Stimulated activated CD8-positive, alpha-beta memory T cell treated with anti-CD3 and anti-CD28 coated beads, Interleukin-7, amount 100 ng/mL, for 1 hour (primary cell): ENCODE measurements around the gene GAA.
"Not testable (repeated sequence)": the region's sequence is repeated elsewhere in the genome, so short reads cannot be mapped to it uniquely, and the experiment has no call there.

Experiments used
- DNase-seq, 2 donors: peaks; one replicate each; pipeline ENCODE4 v3.0.0-alpha.2; 2020; ENCODE audit warnings: low read depth in 2 of 2

Gene GAA

GRCh38 chr17:80083136-80083661 lies 18.2 kb upstream of the GAA start:
- no peak for DNase-seq

GRCh38 chr17:80084773-80085172 lies 16.6 kb upstream of the GAA start:
- DNase-seq: no peak

GRCh38 chr17:80086081-80086480 lies 15.3 kb upstream of the GAA start:
- DNase-seq: no peak

GRCh38 chr17:80086616-80087015 lies 14.8 kb upstream of the GAA start:
- DNase-seq: no peak

- DNase-seq: no peak
Measured at GRCh38 chr17:80087346-80088265, 13.8 kb upstream of the GAA start.

- DNase-seq: no peak
Measured at GRCh38 chr17:80089762-80090161, 11.6 kb upstream of the GAA start.

GRCh38 chr17:80090164-80090563 lies 11.2 kb upstream of the GAA start:
- DNase-seq: not testable (repeated sequence)

- DNase-seq: no peak
Measured at GRCh38 chr17:80091376-80091775, 10.0 kb upstream of the GAA start.

- no peak for DNase-seq
Measured at GRCh38 chr17:80092959-80093358, 8.4 kb upstream of the GAA start.

- DNase-seq: no peak
Measured at GRCh38 chr17:80095038-80095843, 6.1 kb upstream of the GAA start.

- DNase-seq: no peak
Measured at GRCh38 chr17:80095844-80096475, 5.4 kb upstream of the GAA start.

- no peak for DNase-seq
Measured at GRCh38 chr17:80096561-80097021, 4.8 kb upstream of the GAA start.

GRCh38 chr17:80097127-80097621 lies 4.2 kb upstream of the GAA start:
- no peak for DNase-seq

- no peak for DNase-seq
Measured at GRCh38 chr17:80097844-80098691, 3.3 kb upstream of the GAA start.

- DNase-seq: no peak
Measured at GRCh38 chr17:80099291-80100034, 1.9 kb upstream of the GAA start.

GRCh38 chr17:80100035-80100323 lies 1.4 kb upstream of the GAA start:
- no peak for DNase-seq

- DNase-seq: no peak
Measured at GRCh38 chr17:80101946-80102663, 724 bp downstream of the GAA start.

GRCh38 chr17:80102664-80103448 lies 1.5 kb downstream of the GAA start:
- no peak for DNase-seq
